DOHH2 (cell line): Measurements from ENCODE around the gene PMVK.

Experiments used
- H3F3A ChIP-seq: fragments of 200-600 bp; sonication (generic), shearing (Covaris generic); 2 replicates; pipeline ENCODE4 v1.6.0; 2016; ENCODE audit warnings: antibody characterized with exemption, mild to moderate bottlenecking; ENCODE audit not compliant: control insufficient read depth, insufficient read depth
- H3K27ac ChIP-seq: fragments of 200-600 bp; sonication (generic); 2 replicates; pipeline ENCODE4 v1.5.1; 2014; ENCODE audit warnings: low read depth, mild to moderate bottlenecking, low read length, moderate library complexity
- H3K27me3 ChIP-seq: fragments of 200-600 bp; sonication (generic); 2 replicates; pipeline ENCODE4 v1.6.1; 2014; ENCODE audit warnings: mild to moderate bottlenecking, low read length, mixed read lengths; ENCODE audit not compliant: control insufficient read depth
- H3K36me3 ChIP-seq: fragments of 200-600 bp; sonication (generic); 2 replicates; pipeline ENCODE4 v1.6.1; 2014; ENCODE audit warnings: mild to moderate bottlenecking, low read length, moderate library complexity, mixed read lengths; ENCODE audit not compliant: control insufficient read depth
- H3K4me1 ChIP-seq: fragments of 200-600 bp; sonication (generic); 2 replicates; pipeline ENCODE4 v1.6.1; 2014; ENCODE audit warnings: mild to moderate bottlenecking, low read length, mixed read lengths; ENCODE audit not compliant: control insufficient read depth
- H3K4me2 ChIP-seq: fragments of 200-600 bp; sonication (generic); 2 replicates; pipeline ENCODE4 v1.6.0; 2014; ENCODE audit warnings: mild to moderate bottlenecking, low read length, moderate library complexity
- H3K4me3 ChIP-seq: fragments of 200-600 bp; sonication (generic); 2 replicates; pipeline ENCODE4 v1.5.1; 2014; ENCODE audit warnings: mild to moderate bottlenecking, low read length, mixed read lengths
- H3K79me2 ChIP-seq: fragments of 200-600 bp; sonication (generic); 2 replicates; pipeline ENCODE4 v1.6.1; 2014; ENCODE audit warnings: mild to moderate bottlenecking, low read length, mixed read lengths; ENCODE audit not compliant: control insufficient read depth
- H3K9me2 ChIP-seq: fragments of 200-600 bp; sonication (generic); replicated peaks from 2 replicates; pipeline ENCODE4 v1.6.1; 2014; ENCODE audit warnings: mild to moderate bottlenecking, low read length, mixed read lengths; ENCODE audit not compliant: control insufficient read depth
- H3K9me3 ChIP-seq: fragments of 200-600 bp; sonication (generic); 2 replicates; pipeline ENCODE4 v1.6.1; 2014; ENCODE audit warnings: antibody characterized with exemption, low read length, mixed read lengths; ENCODE audit not compliant: control insufficient read depth, insufficient read depth
- H4K20me1 ChIP-seq: fragments of 200-600 bp; sonication (generic); 2 replicates; pipeline ENCODE4 v1.6.0; 2014; ENCODE audit warnings: low read depth, mild to moderate bottlenecking, antibody characterized with exemption, low read length, moderate library complexity; ENCODE audit not compliant: control insufficient read depth, insufficient read depth
- EZH2phosphoT487 ChIP-seq: fragments of 200-600 bp; sonication (generic); IDR thresholded peaks from 2 replicates; pipeline ENCODE4 v1.6.1; 2017; ENCODE audit warnings: borderline replicate concordance, mild to moderate bottlenecking, antibody characterized with exemption, low read length, moderate library complexity, mixed read lengths
- TF ChIP-seq, protein P1 (sequence below): fragments of 200-600 bp; sonication (generic); IDR thresholded peaks from one replicate; pipeline ENCODE4 v1.5.1; 2014; ENCODE audit warnings: antibody characterized with exemption, mild to moderate bottlenecking, low read depth, low read length; ENCODE audit not compliant: poor library complexity, severe bottlenecking

PMVK gene

GRCh38 chr1:154945962-154946850 lies 9.7 kb upstream of the PMVK start:
- H3K27ac ChIP-seq, result no peak overlapping the region
- H3K36me3 ChIP-seq, result peaks cover 44% of the 10 kb centered on the region
- no peaks in the 10 kb centered on the region for H3K9me2 ChIP-seq
- TF ChIP-seq, protein P1, sequence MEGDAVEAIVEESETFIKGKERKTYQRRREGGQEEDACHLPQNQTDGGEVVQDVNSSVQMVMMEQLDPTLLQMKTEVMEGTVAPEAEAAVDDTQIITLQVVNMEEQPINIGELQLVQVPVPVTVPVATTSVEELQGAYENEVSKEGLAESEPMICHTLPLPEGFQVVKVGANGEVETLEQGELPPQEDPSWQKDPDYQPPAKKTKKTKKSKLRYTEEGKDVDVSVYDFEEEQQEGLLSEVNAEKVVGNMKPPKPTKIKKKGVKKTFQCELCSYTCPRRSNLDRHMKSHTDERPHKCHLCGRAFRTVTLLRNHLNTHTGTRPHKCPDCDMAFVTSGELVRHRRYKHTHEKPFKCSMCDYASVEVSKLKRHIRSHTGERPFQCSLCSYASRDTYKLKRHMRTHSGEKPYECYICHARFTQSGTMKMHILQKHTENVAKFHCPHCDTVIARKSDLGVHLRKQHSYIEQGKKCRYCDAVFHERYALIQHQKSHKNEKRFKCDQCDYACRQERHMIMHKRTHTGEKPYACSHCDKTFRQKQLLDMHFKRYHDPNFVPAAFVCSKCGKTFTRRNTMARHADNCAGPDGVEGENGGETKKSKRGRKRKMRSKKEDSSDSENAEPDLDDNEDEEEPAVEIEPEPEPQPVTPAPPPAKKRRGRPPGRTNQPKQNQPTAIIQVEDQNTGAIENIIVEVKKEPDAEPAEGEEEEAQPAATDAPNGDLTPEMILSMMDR, result no peak
- TF ChIP-seq EZH2phosphoT487, result no peak
- H3F3A ChIP-seq, result peaks cover 14% of the 10 kb centered on the region
- no peaks in the 10 kb centered on the region for H3K27me3 ChIP-seq
- no peak overlapping the region for H3K4me2 ChIP-seq
- no peaks in the 10 kb centered on the region for H4K20me1 ChIP-seq
- H3K4me3 ChIP-seq, result no peak overlapping the region
- H3K79me2 ChIP-seq, result peaks cover 24% of the 10 kb centered on the region
- no peaks in the 10 kb centered on the region for H3K9me3 ChIP-seq
- H3K4me1 ChIP-seq, result peaks cover 46% of the 10 kb centered on the region

GRCh38 chr1:154945160-154945961 lies 8.8 kb upstream of the PMVK start:
- Histone ChIP-seq H3K79me2 (peaks cover 32% of the 10 kb centered on the region), H3K9me3 (no peaks in the 10 kb centered on the region), H4K20me1 (no peaks in the 10 kb centered on the region), H3K27me3 (no peaks in the 10 kb centered on the region), H3K4me2 (peak overlapping the region; percentile 86), H3K4me3 (peak overlapping the region; percentile 83), H3K27ac (peak overlapping the region; percentile 94), H3K9me2 (no peaks in the 10 kb centered on the region), H3K36me3 (peaks cover 35% of the 10 kb centered on the region), H3K4me1 (peaks cover 54% of the 10 kb centered on the region), H3F3A (peaks cover 17% of the 10 kb centered on the region)
- TF ChIP-seq, protein P1, result no peak
- no peak for TF ChIP-seq EZH2phosphoT487

- Histone ChIP-seq H3K9me2 (no peaks in the 10 kb centered on the region), H3K4me1 (peaks cover 61% of the 10 kb centered on the region), H3K79me2 (peaks cover 40% of the 10 kb centered on the region), H3K27me3 (no peaks in the 10 kb centered on the region), H3F3A (peaks cover 17% of the 10 kb centered on the region), H3K9me3 (no peaks in the 10 kb centered on the region), H3K4me3 (peak overlapping the region; percentile 83), H4K20me1 (no peaks in the 10 kb centered on the region), H3K36me3 (peaks cover 34% of the 10 kb centered on the region), H3K4me2 (peak overlapping the region; percentile 86), H3K27ac (peak overlapping the region; percentile 94)
- TF ChIP-seq, protein P1, result no peak
- TF ChIP-seq EZH2phosphoT487, result no peak
Observed at GRCh38 chr1:154944401-154945159, 8.1 kb upstream of the PMVK start.
